GM21360 (cell line): ENCODE results near the gene USP2.

Experiments
- ATAC-seq: cut with Tn5 transposase; IDR thresholded peaks from one replicate; pipeline ENCODE4 v1.9.1; 2021; ENCODE audit warnings: mild to moderate bottlenecking, moderate library complexity; ENCODE audit not compliant: unreplicated experiment

Gene USP2

DNA sequence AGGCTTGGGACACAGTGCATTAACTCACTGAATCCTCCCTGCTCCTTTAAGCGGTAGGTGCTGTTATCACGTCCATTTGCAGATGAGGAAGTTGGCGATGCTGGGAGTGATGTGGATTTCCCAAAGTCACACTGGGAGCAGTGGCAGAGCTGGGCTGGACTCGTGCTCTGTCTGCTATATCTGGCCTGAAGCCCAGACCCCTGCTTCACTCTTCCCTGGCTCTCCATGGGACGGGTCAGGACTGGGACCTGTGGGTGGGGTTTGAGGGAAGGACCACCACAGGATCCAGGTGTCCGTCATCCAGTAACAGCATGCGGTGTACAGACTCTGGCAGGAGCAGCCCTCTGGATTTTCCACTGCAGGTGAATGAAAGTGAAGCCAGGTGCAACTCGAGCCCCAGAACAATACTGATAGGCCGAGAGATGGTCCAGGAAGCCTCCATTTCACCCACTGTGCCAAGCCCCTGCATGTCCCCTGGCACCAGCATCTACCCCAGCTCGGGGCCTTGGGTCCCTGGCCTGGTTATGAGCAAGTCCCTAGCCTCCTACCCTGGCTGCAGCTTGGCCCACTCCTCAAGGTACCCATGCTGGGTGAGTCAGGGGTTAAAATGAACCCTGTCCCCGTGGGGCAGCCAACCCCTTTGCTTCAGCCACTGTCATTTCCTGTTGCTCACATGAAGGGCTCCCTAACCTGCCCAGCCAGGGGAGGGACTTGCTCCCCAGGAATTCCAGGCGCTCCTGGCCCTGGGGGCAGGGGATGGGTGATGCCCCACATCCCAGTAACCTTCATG is 4.2 kb downstream of the USP2 start:
- no peak for ATAC-seq

DNA sequence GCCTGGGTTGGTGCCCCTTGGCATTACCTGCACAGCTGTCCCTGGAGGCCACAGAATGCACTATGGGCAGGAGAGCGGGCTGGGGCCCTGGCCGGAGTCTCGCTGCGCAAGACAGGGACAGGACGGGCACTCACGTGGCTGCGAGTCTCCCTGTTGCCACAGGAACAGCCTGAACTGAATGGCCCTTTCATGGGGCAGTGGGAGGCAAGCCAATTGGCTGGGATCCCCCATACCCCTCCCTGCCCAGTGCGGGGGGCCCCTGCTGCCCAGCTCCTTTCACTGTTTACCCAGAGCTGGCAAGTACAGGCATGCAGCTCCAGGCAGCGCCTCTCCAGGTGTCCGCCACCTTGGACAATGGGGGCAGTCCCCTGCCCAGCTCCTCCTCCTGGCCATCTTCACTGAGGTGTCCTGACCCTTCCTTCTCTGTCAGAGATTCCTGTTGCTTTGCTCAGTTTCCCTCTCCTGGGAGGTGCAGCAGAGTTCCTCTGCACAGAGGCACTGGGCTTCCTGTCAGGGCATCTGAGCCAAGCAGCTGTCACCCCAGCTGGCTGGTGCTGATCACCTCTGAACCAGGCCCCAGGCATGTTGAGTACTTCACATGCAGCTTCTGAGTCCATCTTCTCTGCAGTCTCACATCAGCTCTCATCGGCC is 5.2 kb downstream of the USP2 start:
- no peak for ATAC-seq

DNA sequence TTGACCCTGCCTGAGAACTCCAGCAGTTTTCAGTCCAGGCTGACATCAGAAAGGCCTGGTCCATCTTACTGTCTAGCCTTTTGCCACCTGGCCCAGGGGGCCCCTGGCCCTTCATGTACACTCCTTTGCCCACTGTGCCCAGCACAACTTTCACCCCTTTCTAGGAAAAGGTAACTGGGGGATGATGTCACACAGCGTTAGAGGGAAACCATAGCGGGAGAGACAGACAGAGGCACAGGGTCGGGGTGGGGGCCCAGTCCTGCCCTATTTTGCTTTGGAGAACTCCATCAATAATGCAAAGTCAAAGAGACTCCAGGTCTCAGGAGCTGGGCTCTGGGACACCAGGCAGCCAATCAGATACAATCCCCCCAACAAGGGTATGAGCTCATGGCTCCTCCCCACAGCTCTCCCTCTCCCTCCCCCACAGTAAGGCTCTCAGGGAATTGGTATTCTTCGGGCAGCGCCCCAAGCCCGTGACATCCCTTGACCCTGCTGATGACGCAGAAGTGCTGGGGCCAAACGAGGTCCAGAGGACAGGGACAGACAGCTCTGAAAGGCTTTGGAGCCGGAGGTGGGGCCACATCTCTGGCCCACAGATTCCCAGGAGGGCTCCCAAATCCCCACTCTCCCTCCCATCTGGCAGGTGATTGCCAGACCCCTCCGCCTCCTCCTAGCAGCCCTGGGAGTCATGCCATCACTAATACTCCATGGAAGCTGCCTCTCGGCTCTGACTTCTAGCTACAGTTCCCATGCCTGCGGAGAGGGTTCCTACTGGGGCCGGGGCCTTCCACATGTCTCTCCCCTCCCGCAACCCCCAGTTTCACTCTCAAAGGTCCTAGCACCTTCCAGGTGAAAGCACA is 5.9 kb downstream of the USP2 start:
- no peak for ATAC-seq

- ATAC-seq, result no peak
Observed at GRCh38 chr11:119374632-119375336, 6.7 kb downstream of the USP2 start.

GRCh38 chr11:119373921-119374631 is 7.4 kb downstream of the USP2 start:
- ATAC-seq, result no peak

GRCh38 chr11:119373059-119373920 is 8.2 kb downstream of the USP2 start:
- ATAC-seq, result no peak

GRCh38 chr11:119372260-119373058 is 9.0 kb downstream of the USP2 start:
- ATAC-seq, result no peak

DNA sequence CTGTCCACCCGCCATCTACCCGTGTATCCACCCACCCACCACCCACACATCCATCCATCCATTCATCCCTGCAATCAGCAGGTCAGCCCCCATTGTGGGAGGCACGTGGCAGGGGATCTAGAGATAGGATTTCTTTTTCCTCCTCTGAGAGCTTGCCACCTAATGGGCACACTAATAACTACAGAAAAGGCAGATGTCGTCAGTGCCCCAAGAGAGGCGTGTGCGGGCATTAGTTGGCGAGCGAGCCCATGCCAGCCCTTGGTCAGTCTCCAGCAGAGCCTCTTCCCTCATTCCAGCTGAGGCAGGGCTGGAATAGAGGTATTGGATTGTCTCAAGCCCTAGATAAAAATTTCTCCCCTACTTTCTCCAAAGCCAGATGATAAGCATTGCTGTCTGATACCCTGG is 9.7 kb downstream of the USP2 start:
- ATAC-seq, result no peak

GRCh38 chr11:119371067-119371601 is 10.4 kb downstream of the USP2 start:
- no peak for ATAC-seq

DNA sequence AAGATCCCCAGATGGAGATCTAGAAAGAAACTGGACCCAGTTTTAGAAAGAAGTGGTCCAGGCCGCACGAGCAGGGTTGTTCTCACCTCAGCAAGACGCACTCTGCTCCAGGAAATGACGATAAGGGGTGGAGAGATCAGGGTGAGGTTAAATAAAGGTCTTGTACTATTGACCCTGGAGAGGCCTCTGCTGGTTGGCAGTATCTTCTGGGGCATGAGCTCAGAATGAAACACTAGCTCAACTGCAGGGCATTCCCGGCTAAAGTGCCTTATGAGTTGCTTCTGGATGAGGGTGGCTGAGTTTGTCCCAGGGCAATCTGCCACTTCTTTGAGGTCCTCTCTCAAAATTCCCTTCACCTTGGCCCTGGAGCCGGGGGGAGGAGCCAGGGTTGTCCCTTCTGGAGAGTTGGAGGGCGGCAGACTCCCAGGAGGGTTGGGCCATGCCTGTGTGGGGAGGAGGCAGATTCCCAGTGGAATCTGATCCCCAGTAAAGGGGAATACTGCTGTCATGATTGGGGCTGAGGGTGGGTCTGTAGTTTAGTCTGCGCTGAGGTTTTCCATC is 10.9 kb downstream of the USP2 start:
- no peak for ATAC-seq

DNA sequence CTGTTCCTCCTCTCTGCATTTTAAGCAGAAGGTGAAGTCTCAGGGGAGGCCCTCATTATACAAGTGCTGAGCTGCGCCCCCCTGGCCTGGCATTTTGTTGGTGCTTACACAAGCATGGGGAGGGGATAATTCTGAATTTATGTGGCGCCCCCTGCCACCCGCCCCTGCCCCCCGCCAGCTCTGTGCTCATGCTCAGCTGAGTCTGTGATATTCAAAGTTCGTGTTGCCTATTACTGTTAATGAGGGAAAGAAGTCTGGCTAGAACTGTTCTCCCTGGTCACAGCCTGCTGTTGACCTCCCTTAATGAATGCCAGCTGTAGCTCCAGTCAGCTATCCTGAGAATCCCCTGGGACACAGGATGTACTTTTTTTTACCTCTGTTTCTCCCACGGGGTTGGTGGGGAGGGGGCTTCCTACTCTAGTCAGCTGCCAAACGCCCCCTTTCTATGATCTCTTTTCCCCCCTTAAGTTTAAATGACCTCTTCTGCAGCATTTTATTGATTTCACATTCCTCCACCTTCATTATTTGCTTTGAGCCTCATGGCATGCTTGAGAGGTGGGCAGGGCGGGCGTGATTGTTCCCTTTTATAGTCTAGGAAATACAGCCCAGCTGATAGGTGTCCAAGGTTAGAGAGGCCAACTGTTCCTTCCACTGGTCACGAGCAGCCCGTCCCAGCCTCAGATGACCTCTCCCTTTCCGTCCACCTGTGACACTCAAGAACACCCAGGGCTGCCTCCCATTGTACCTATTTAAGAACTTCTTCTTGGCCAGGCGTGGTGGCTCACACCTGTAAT is 12.2 kb downstream of the USP2 start:
- no peak for ATAC-seq

GRCh38 chr11:119368121-119369034 is 13.1 kb downstream of the USP2 start:
- no peak for ATAC-seq

DNA sequence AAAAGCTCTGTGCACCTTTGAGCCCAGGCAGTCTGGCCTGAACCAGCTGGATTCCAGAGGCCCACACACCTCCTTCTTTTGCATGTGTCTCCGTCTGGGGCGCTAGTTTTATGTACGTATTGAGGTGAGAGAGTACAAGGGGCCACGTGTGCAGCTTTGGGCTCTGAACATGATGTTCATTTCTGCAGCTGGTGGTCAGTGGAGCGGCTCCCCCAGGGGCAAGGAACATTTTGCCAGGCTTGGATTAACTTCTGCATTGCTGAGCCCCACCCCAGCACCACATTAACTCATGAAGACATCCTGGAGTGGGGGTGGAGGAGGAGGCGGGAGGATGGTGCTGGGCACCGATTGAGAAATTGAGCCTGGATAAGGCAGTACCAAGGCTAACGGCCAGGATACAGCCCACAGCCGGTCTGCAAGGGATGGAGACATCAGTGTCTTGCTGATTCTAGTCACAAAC is 13.8 kb downstream of the USP2 start:
- no peak for ATAC-seq

DNA sequence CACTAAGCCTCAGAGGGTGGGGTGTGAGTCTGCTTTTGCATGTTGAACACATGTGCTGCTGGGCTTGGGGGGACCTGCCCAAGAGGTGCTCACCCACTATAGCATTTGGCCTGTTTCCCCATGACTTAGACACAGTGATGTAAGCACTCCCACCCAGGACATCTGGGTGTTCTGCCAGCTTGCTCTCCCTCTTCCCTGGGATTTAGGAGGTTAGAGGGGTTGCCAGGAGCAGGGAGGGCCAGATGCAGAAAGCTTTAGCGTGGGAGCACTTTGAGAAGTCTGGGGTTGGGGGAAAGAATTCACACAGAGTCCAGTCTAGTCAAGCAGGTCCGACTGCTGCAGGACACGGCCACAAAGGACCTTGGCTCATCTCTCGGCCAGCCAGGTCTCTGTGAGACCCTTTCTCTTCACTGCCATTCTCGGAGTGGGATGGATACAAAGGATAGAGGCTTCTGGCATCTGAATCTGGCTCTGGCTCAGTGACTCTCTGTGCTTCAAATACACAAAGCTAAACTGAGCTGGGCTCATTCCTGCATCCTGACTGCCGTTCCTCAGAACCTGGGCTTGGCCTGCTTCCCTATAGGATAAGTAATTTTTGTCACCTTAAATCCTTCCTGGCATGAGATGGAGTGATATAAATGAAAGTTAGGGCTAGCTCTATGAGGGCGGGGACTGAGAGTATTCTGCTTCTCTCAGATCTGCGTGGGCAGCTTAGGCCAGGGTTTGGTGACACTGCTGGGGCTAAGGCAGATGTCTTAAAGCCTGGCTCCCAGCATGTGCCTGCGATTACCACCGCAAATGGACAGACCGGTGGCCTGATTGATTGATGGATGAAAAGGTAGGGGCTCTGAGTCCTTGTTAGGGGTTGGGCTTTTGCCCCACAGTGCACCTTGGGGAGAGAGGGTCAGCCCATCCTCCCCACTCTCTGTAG is 14.5 kb downstream of the USP2 start:
- no peak for ATAC-seq

DNA sequence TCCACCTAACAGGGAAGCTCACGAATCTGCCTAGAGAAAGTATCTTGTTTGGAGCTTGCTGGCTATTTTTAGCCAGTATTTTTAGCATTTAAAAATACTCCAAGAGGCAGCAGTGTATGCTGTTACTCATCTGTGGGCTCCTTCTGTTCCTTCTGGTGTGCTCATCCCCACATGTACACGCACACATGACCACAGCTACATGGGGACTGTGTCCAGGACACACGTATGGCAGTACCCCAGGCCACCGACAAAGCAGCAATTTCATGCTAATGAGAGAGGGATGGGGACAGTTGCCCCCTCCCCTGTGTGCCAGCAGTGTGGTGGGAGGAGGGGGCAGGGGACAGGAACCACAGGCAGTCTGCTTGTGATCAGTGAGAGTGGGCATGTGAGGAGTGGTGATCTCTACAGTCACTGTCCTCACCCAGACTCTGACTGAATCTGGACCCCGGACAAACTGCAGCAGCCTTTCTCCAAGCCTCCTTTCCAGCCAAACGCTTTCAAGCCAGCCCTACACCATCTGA is 16.4 kb downstream of the USP2 start:
- ATAC-seq, result no peak
